HCT116 (cell line): ENCODE results near the gene CETN1.

Experiments used
- ATF3 ChIP-seq: IDR thresholded peaks from 2 replicates; pipeline ENCODE4 v1.6.1; 2012
- CTCF ChIP-seq, 3 experiments: fragments of 200-600 bp in 1 of 3; sonication (generic) in 1 of 3; IDR thresholded peaks in 2 of 3; conservative IDR thresholded peaks in 1 of 3; 2 replicates each; pipeline ENCODE4 v1.5.1; 2012 to 2017; ENCODE audit warnings: low read depth in 2 of 3, low read length in 2 of 3, antibody characterized with exemption in 1 of 3, borderline replicate concordance in 1 of 3, control low read depth in 1 of 3, mild to moderate bottlenecking in 1 of 3, mixed read lengths in 1 of 3, mixed run types in 1 of 3, moderate library complexity in 1 of 3; ENCODE audit not compliant: insufficient read depth in 1 of 3
- EGR1 ChIP-seq: IDR thresholded peaks from 2 replicates; pipeline ENCODE4 v1.6.1; 2012; ENCODE audit warnings: low read depth
- ELF1 ChIP-seq: IDR thresholded peaks from 2 replicates; pipeline ENCODE4 v1.6.1; 2012; ENCODE audit warnings: low read depth, borderline replicate concordance
- EZH2phosphoT487 ChIP-seq: fragments of 200-600 bp; IDR thresholded peaks from 2 replicates; pipeline ENCODE4 v1.6.1; 2018; ENCODE audit warnings: antibody characterized with exemption, borderline replicate concordance
- MAX ChIP-seq: IDR thresholded peaks from 2 replicates; pipeline ENCODE4 v1.6.1; 2012
- POLR2AphosphoS5 ChIP-seq: IDR thresholded peaks from 2 replicates; pipeline ENCODE4 v1.6.1; 2011; ENCODE audit warnings: mild to moderate bottlenecking, low read depth, low read length, moderate library complexity
- RAD21 ChIP-seq: IDR thresholded peaks from 2 replicates; pipeline ENCODE4 v1.6.1; 2012; ENCODE audit warnings: low read depth, mild to moderate bottlenecking
- SIN3A ChIP-seq: IDR thresholded peaks from 2 replicates; pipeline ENCODE4 v1.6.1; 2012; ENCODE audit warnings: low read depth
- YY1 ChIP-seq: IDR thresholded peaks from 2 replicates; pipeline ENCODE4 v1.6.1; 2011; ENCODE audit warnings: low read length, low read depth, moderate library complexity, mild to moderate bottlenecking; ENCODE audit not compliant: insufficient replicate concordance; ENCODE audit errors: extremely low read depth
- ZBTB33 ChIP-seq: IDR thresholded peaks from 2 replicates; pipeline ENCODE4 v1.6.1; 2011; ENCODE audit warnings: mild to moderate bottlenecking, low read length, moderate library complexity; ENCODE audit not compliant: insufficient replicate concordance; ENCODE audit errors: extremely low read depth

GRCh38 chr18:543447-544078 is 36.6 kb upstream of the CETN1 start:
- no peak for TF ChIP-seq ELF1
- no peak for TF ChIP-seq CTCF (IDR thresholded peaks at IDR 0.05 in 2 of 3, conservative IDR thresholded peaks at IDR 0.05 in 1 of 3; ENCODE audit: borderline replicate concordance in 1 of 3, insufficient read depth in 1 of 3, low read depth in 2 of 3, low read length in 2 of 3)
- no peak for TF ChIP-seq MAX
- no peak for TF ChIP-seq RAD21
- TF ChIP-seq YY1 = no peak
- TF ChIP-seq ATF3 = no peak
- TF ChIP-seq EZH2phosphoT487 = no peak
- TF ChIP-seq POLR2AphosphoS5 = no peak
- no peak for TF ChIP-seq SIN3A
- no peak for TF ChIP-seq ZBTB33
- no peak for TF ChIP-seq EGR1
